ENCODE results near the gene TMCC1.

The TMCC1 gene

GRCh38 chr3:129820587-129820986 lies 72.9 kb downstream of the TMCC1 start:
- TF ChIP-seq CTCF (conservative IDR thresholded peaks at IDR 0.05; ENCODE audit: low read depth) = no peak
- DNase-seq (ENCODE audit: low spot score) = no peak
- no peak overlapping the region for H3K27ac ChIP-seq
- POLR2A ChIA-PET (ENCODE audit: low non-redundant PET) = no interaction called here
- CTCF ChIA-PET = no interaction called here

DNA sequence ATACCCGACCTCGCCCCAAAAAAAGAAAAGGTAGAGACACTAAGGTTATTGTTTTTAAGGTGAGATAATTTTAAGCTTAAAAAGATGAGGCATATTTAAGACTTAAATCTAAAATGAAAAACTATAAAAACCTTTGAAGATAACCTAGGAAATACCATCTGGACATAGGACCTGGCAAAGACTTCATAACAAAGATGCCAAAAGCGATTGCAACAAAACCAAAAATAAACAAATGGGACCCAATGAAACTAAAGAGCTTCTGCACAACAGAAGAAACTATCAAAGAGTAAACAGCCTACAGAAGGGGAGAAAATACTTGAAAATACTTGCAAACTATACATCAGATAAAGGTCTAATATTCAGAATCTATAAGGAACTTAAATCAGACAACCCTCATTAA lies 80.9 kb downstream of the TMCC1 start:
- DNase-seq (ENCODE audit: low spot score) = no peak
- ChIA-PET CTCF (no interaction called here), POLR2A (ENCODE audit: low non-redundant PET) (no interaction called here)
- no peak for TF ChIP-seq CTCF (conservative IDR thresholded peaks at IDR 0.05; ENCODE audit: low read depth)
- H3K27ac ChIP-seq = no peak overlapping the region

DNA sequence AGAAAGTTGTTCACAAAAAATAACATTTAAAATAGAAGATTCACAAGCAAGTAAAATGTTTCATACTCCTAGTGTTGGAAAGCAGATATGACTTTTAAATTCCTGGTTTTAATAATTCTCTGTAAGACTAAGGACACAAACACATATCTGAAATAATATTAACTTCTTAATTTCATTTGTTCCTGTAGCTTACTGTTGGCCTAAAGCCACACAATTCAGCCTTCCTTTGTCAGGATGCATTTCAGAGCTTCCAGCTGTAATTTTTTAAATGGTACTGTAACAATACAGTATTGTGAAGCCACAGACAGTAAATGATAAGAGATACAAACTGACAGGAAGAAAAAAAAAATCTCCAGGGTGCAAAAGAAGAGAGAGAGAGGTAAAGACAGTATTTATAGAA lies 84.2 kb downstream of the TMCC1 start:
- no peak overlapping the region for H3K27ac ChIP-seq
- ChIA-PET POLR2A (ENCODE audit: low non-redundant PET) (no interaction called here), CTCF (interaction anchor here (0.7 to 0.9 kb wide), 2 partner anchors 135 to 898 kb away, joined by 3 to 4 read pairs; no protein-coding TSS in a partner anchor)
- no peak for DNase-seq (ENCODE audit: low spot score)
- TF ChIP-seq CTCF (conservative IDR thresholded peaks at IDR 0.05; ENCODE audit: low read depth) = no peak

- ChIA-PET CTCF (no interaction called here), POLR2A (ENCODE audit: low non-redundant PET) (no interaction called here)
- no peak overlapping the region for H3K27ac ChIP-seq
- no peak for DNase-seq (ENCODE audit: low spot score)
- no peak for TF ChIP-seq CTCF (conservative IDR thresholded peaks at IDR 0.05; ENCODE audit: low read depth)
Measured at GRCh38 chr3:129796146-129796545, 97.4 kb downstream of the TMCC1 start.

DNA sequence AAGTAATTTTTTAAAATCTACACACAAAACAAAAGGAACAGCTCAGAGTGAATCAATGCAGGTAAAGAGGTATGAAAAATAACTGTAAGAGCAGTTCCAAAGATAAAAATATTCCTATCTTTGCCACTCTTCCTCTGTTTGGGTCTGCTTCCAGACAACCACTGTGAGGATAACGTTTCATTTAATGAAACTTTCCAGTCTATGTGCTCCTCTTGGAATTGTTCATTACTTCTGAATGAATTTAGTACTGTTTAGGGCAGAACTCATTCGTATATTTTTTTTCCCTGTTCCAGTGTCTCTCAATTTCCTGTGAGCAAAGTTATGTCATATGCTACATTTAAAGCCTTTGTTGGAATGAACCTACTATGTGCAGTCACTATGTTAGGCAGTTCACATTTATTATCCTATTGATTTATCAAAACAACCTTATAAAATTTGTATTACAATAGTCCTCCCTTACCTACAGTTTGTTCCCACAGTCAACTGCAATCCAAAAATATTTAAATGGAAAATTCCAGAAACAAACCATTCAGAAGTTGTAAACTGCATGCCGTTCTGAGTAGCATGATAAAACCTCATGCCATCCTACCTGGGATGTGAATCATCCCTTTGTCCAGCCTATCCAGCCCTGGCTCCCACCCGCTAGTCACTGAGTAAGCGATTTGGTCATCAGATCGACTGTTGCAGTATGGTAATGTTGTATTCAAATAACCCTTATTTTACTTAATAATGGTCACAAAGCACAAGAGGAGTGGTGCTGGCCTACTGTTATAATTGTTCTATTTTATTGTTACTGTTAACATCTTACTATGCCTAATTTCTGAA lies 98.1 kb downstream of the TMCC1 start:
- TF ChIP-seq CTCF (conservative IDR thresholded peaks at IDR 0.05; ENCODE audit: low read depth) = no peak
- ChIA-PET CTCF (interaction anchor here (0.6 to 0.7 kb wide), 2 partner anchors 97 to 1102 kb away, joined by 3 read pairs; no protein-coding TSS in a partner anchor), POLR2A (ENCODE audit: low non-redundant PET) (no interaction called here)
- peak; percentile 74 for DNase-seq (ENCODE audit: low spot score)
- peak overlapping the region; percentile 97 for H3K27ac ChIP-seq

GRCh38 chr3:129794311-129795185 lies 99.0 kb downstream of the TMCC1 start:
- CTCF ChIA-PET = interaction anchor here (0.5 to 1.3 kb wide), 6 partner anchors 30 to 1488 kb away, joined by 3 to 8 read pairs (median 3); no protein-coding TSS in a partner anchor
- POLR2A ChIA-PET (ENCODE audit: low non-redundant PET) = interaction anchor here (0.5 kb wide), 1 partner anchor 1241 kb away, joined by 3 read pairs; no protein-coding TSS in a partner anchor
- peak; percentile 89 for DNase-seq (ENCODE audit: low spot score)
- H3K27ac ChIP-seq = peak overlapping the region; percentile 97
- no peak for TF ChIP-seq CTCF (conservative IDR thresholded peaks at IDR 0.05; ENCODE audit: low read depth)

Data from RWPE1 (cell line).